ENCODE data around the gene FUT8. TPM values are rescaled to one million over a fixed set of nuclear protein-coding genes. Genes with fewer than 3 reads are reported as not detected.
"Not testable (repeated sequence)": the region's sequence is repeated elsewhere in the genome, so short reads cannot be mapped to it uniquely, and the experiment has no call there.

Gene FUT8
- total RNA-seq, 1 donor from 2014 or later: 22.2 TPM

GRCh38 chr14:65613131-65613650 is 200.7 kb downstream of the FUT8 start:
- no peak for DNase-seq (ENCODE audit: low read depth)

GRCh38 chr14:65618996-65619395 is 206.5 kb downstream of the FUT8 start:
- DNase-seq (ENCODE audit: low read depth): no peak

GRCh38 chr14:65620195-65620594 is 207.7 kb downstream of the FUT8 start:
- DNase-seq (ENCODE audit: low read depth): no peak

GRCh38 chr14:65622703-65623102 is 210.2 kb downstream of the FUT8 start:
- no peak for DNase-seq (ENCODE audit: low read depth)

- peak; percentile 19 for DNase-seq (ENCODE audit: low read depth)
Measured at GRCh38 chr14:65623759-65624158, 211.2 kb downstream of the FUT8 start.

GRCh38 chr14:65627315-65627714 is 214.8 kb downstream of the FUT8 start:
- DNase-seq (ENCODE audit: low read depth): no peak

GRCh38 chr14:65628664-65629063 is 216.1 kb downstream of the FUT8 start:
- DNase-seq (ENCODE audit: low read depth): no peak

GRCh38 chr14:65631040-65631439 is 218.5 kb downstream of the FUT8 start:
- no peak for DNase-seq (ENCODE audit: low read depth)

- no peak for DNase-seq (ENCODE audit: low read depth)
Measured at GRCh38 chr14:65632487-65632886, 220.0 kb downstream of the FUT8 start.

GRCh38 chr14:65633666-65634065 is 221.1 kb downstream of the FUT8 start:
- DNase-seq (ENCODE audit: low read depth): not testable (repeated sequence)

GRCh38 chr14:65637780-65638179 is 225.2 kb downstream of the FUT8 start:
- DNase-seq (ENCODE audit: low read depth): peak; percentile 71

GRCh38 chr14:65639216-65639615 is 226.7 kb downstream of the FUT8 start:
- DNase-seq (ENCODE audit: low read depth): no peak

- no peak for DNase-seq (ENCODE audit: low read depth)
Measured at GRCh38 chr14:65650826-65651225, 238.3 kb downstream of the FUT8 start.

- DNase-seq (ENCODE audit: low read depth): no peak
Measured at GRCh38 chr14:65656554-65656953, 244.0 kb downstream of the FUT8 start.

GRCh38 chr14:65658202-65658601 is 245.7 kb downstream of the FUT8 start:
- DNase-seq (ENCODE audit: low read depth): no peak

GRCh38 chr14:65661865-65662264 is 249.3 kb downstream of the FUT8 start:
- no peak for DNase-seq (ENCODE audit: low read depth)

GRCh38 chr14:65664436-65664835 is 251.9 kb downstream of the FUT8 start:
- DNase-seq (ENCODE audit: low read depth): no peak

- DNase-seq (ENCODE audit: low read depth): no peak
Measured at GRCh38 chr14:65676361-65677014, 264.0 kb downstream of the FUT8 start.

- DNase-seq (ENCODE audit: low read depth): no peak
Measured at GRCh38 chr14:65685572-65685971, 273.0 kb downstream of the FUT8 start.

GRCh38 chr14:65686761-65687160 is 274.2 kb downstream of the FUT8 start:
- DNase-seq (ENCODE audit: low read depth): no peak

GRCh38 chr14:65689070-65689469 is 276.5 kb downstream of the FUT8 start:
- DNase-seq (ENCODE audit: low read depth): no peak

- DNase-seq (ENCODE audit: low read depth): not testable (repeated sequence)
Measured at GRCh38 chr14:65692566-65692965, 280.0 kb downstream of the FUT8 start.

GRCh38 chr14:65696801-65697200 is 284.3 kb downstream of the FUT8 start:
- no peak for DNase-seq (ENCODE audit: low read depth)

Data from myocyte (in vitro differentiated cells).